ENCODE measurements around the gene HHEX.
"Not testable (repeated sequence)": the region's sequence is repeated elsewhere in the genome, so short reads cannot be mapped to it uniquely, and the experiment has no call there.

HHEX gene

GRCh38 chr10:92737484-92737883 lies 47.7 kb downstream of the HHEX start:
- no peak for DNase-seq (ENCODE audit: low read depth)

GRCh38 chr10:92740762-92741161 lies 51.0 kb downstream of the HHEX start:
- DNase-seq (ENCODE audit: low read depth), result no peak

- DNase-seq (ENCODE audit: low read depth), result not testable (repeated sequence)
These were observed 52.0 kb downstream of the HHEX start for GRCh38 chr10:92741741-92742140.

- DNase-seq (ENCODE audit: low read depth), result no peak
These were observed 52.8 kb downstream of the HHEX start for GRCh38 chr10:92742331-92743228.

Measured in stimulated activated CD8-positive, alpha-beta memory T cell treated with anti-CD3 and anti-CD28 coated beads, Interleukin-7, amount 100 ng/mL, for 24 hours (primary cell).